PC-9 (cell line): ENCODE measurements around the gene TOPAZ1. TPM values are rescaled to one million over a fixed set of nuclear protein-coding genes. Genes with fewer than 3 reads are reported as not detected.

ENCODE experiments used
- BruUV-seq: library from RNA; stranded (reverse); fragments of 400-500 nt; replicated peaks from 2 replicates; lab custom pipeline; 2021; lab: Mats Ljungman, UMichigan
- CTCF ChIA-PET: fragments of 300-600 bp; sonication (Branson Sonifier 250); formaldehyde crosslinking; loops from one replicate; lab custom pipeline; 2022; ENCODE audit warnings: antibody characterized with exemption; lab: Charles Lee
- POLR2A ChIA-PET: fragments of 300-600 bp; sonication (Branson Sonifier 250); formaldehyde crosslinking; loops from one replicate; lab custom pipeline; 2022; ENCODE audit warnings: antibody characterized with exemption; ENCODE audit not compliant: unreplicated experiment; lab: Charles Lee
- DNase-seq, 2 experiments: peaks; one replicate each; pipeline versions ENCODE4 v3.0.0 to v3.0.0-alpha.2; 2015 to 2022; ENCODE audit warnings: mixed read lengths in 1 of 2
- H2AFZ ChIP-seq: fragments of 200-600 bp; sonication (generic); 2 replicates; pipeline ENCODE4 v1.8.1; 2017; ENCODE audit warnings: antibody characterized with exemption
- H3F3A ChIP-seq: fragments of 200-600 bp; sonication (generic); 2 replicates; pipeline ENCODE4 v1.8.1; 2017; ENCODE audit warnings: antibody characterized with exemption, mild to moderate bottlenecking, low read depth; ENCODE audit not compliant: insufficient read depth
- H3K27ac ChIP-seq: fragments of 200-600 bp; sonication (generic); 2 replicates; pipeline ENCODE4 v1.6.1; 2016; ENCODE audit warnings: mixed run types
- H3K27me3 ChIP-seq: fragments of 200-600 bp; sonication (generic); 2 replicates; pipeline ENCODE4 v1.6.1; 2016; ENCODE audit warnings: low read depth, mixed run types; ENCODE audit not compliant: insufficient read depth
- H3K36me3 ChIP-seq: fragments of 200-600 bp; sonication (generic); 2 replicates; pipeline ENCODE4 v1.6.1; 2016; ENCODE audit warnings: low read depth, mixed run types
- H3K4me1 ChIP-seq: fragments of 200-600 bp; sonication (generic); replicated peaks from 2 replicates; pipeline ENCODE4 v1.6.1; 2016; ENCODE audit warnings: mixed run types; ENCODE audit not compliant: insufficient read depth
- H3K4me2 ChIP-seq: fragments of 200-600 bp; sonication (generic); 2 replicates; pipeline ENCODE4 v1.6.1; 2017; ENCODE audit warnings: mixed run types
- H3K4me3 ChIP-seq: fragments of 200-600 bp; sonication (generic); 2 replicates; pipeline ENCODE4 v1.6.1; 2016; ENCODE audit warnings: mixed run types
- H3K79me2 ChIP-seq: fragments of 200-600 bp; sonication (generic); 2 replicates; pipeline ENCODE4 v1.6.1; 2017; ENCODE audit warnings: low read depth, mixed run types
- H3K9me2 ChIP-seq: fragments of 200-600 bp; sonication (generic); 2 replicates; pipeline ENCODE4 v1.8.1; 2017; ENCODE audit warnings: mild to moderate bottlenecking; ENCODE audit not compliant: insufficient read depth
- H3K9me3 ChIP-seq: fragments of 200-600 bp; sonication (generic); 2 replicates; pipeline ENCODE4 v1.8.1; 2016; ENCODE audit warnings: low read depth; ENCODE audit not compliant: insufficient read depth
- H4K20me1 ChIP-seq: fragments of 200-600 bp; sonication (generic); 2 replicates; pipeline ENCODE4 v1.8.1; 2017; ENCODE audit not compliant: insufficient read depth
- EZH2 ChIP-seq: fragments of 200-600 bp; sonication (generic); IDR thresholded peaks from 2 replicates; pipeline ENCODE4 v1.8.0; 2017; ENCODE audit warnings: antibody characterized with exemption, low read depth
- intact Hi-C: fragments of 100-400 bp; cut with micrococcal nuclease; formaldehyde crosslinking; loops from one replicate; pipeline ENCODE4 v1.10.0; 2022; ENCODE audit not compliant: unreplicated experiment
- total RNA-seq: library from RNA; stranded (reverse); gene quantifications from 2 replicates; pipeline ENCODE4 v1.2.3, GENCODE V29; 2021
- TF ChIP-seq, protein P1 (sequence below): fragments of 200-600 bp; sonication (generic); conservative IDR thresholded peaks from 2 replicates; pipeline ENCODE4 v1.6.1; 2017; ENCODE audit warnings: mixed run types, antibody characterized with exemption, mild to moderate bottlenecking, moderate library complexity

The TOPAZ1 gene
- total RNA-seq, 1 experiment from 2014 or later, result not detected

DNA sequence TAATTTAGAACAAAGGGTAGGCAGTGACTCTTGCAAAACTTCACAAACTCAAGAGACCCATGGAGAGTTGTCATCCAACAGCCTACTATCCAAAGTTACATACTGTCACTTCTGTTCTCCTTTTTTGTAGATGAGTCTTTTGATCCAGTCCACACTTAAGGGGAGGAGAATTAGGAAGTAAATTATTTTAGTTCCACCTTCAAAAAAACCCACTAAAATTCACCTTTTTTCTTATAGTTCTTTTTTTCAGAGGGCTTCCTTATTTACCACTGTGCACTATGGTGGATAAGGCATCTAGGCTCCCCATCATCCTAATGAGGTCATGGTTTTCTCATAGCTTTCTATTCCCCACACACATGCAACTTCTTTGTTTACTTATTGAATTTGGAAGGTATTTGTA, 88.3 kb downstream of the TOPAZ1 start:
- Histone ChIP-seq H3K9me3 (no peaks in the 10 kb centered on the region), H3K4me2 (no peak overlapping the region), H2AFZ (no peak overlapping the region), H3K27me3 (no peaks in the 10 kb centered on the region), H3F3A (no peaks in the 10 kb centered on the region), H3K4me1 (no peaks in the 10 kb centered on the region), H3K36me3 (no peaks in the 10 kb centered on the region), H3K27ac (no peak overlapping the region), H3K4me3 (no peak overlapping the region), H3K79me2 (no peaks in the 10 kb centered on the region), H4K20me1 (no peaks in the 10 kb centered on the region), H3K9me2 (no peaks in the 10 kb centered on the region)
- no peak for DNase-seq
- intact Hi-C loops, result loop anchor here (10.0 kb wide), 1 partner anchor 785 kb away; no protein-coding TSS in a partner anchor
- no peak for TF ChIP-seq EZH2
- TF ChIP-seq, protein P1, sequence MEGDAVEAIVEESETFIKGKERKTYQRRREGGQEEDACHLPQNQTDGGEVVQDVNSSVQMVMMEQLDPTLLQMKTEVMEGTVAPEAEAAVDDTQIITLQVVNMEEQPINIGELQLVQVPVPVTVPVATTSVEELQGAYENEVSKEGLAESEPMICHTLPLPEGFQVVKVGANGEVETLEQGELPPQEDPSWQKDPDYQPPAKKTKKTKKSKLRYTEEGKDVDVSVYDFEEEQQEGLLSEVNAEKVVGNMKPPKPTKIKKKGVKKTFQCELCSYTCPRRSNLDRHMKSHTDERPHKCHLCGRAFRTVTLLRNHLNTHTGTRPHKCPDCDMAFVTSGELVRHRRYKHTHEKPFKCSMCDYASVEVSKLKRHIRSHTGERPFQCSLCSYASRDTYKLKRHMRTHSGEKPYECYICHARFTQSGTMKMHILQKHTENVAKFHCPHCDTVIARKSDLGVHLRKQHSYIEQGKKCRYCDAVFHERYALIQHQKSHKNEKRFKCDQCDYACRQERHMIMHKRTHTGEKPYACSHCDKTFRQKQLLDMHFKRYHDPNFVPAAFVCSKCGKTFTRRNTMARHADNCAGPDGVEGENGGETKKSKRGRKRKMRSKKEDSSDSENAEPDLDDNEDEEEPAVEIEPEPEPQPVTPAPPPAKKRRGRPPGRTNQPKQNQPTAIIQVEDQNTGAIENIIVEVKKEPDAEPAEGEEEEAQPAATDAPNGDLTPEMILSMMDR, result no peak
- no TSS peak for BruUV-seq
- ChIA-PET CTCF (interaction anchor here (0.6 kb wide), 1 partner anchor 624 kb away, joined by 4 read pairs; no protein-coding TSS in a partner anchor), POLR2A (no interaction called here)

DNA sequence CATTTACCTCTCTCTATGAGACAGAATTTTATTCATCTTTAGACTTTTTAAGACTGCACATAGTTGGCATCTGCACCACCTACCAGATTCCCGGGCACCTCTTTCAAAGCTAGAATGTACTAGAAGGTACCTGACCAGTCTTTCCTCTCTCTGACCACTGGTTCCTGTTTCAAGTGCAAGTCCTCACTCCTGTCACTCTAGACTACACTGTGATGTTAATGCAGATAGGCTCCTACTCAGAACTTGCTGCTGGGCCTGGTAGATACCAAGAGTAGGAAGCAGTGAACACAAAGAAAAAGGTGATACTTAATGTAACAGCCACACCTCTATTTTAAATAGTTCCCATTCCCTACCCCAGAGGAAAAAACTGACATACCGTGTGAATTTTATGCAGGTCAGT, 88.8 kb downstream of the TOPAZ1 start:
- BruUV-seq, result no TSS peak
- CTCF ChIA-PET, result no interaction called here

DNA sequence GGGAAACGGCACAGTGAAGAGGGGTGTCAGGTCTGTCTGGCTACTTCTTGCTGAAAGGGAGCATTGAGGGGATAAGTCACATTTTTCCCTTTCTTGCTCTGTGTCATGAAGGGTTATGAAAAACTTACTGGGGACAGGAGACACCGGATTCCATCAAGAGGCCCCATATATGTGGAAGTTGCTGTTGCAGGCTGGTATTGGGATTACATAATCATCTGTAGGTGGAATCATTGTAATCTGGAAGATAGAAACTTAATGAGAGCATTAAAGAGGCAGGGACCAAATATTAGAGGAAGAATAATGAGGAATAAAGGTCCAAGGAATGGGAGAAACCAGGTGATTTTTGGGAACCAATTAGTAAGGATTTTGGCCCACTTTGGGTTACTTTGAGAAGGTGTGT, 92.6 kb downstream of the TOPAZ1 start:
- peaks cover 6% of the 10 kb centered on the region; the same call in 1 of the 2 replicates for H3K79me2 ChIP-seq
- DNase-seq, result no peak
- no peak overlapping the region for H3K4me2 ChIP-seq
- H3F3A ChIP-seq, result no peaks in the 10 kb centered on the region
- H3K4me1 ChIP-seq, result peaks cover 9% of the 10 kb centered on the region
- ChIA-PET POLR2A (no interaction called here), CTCF (no interaction called here)
- no TSS peak for BruUV-seq
- no peaks in the 10 kb centered on the region for H3K36me3 ChIP-seq
- H4K20me1 ChIP-seq, result no peaks in the 10 kb centered on the region
- H3K27me3 ChIP-seq, result no peaks in the 10 kb centered on the region
- no peak overlapping the region for H3K4me3 ChIP-seq
- H3K9me2 ChIP-seq, result no peaks in the 10 kb centered on the region
- intact Hi-C loops, result loop anchor here (10.0 kb wide), 1 partner anchor 790 kb away; no protein-coding TSS in a partner anchor
- no peaks in the 10 kb centered on the region for H3K9me3 ChIP-seq
- no peak overlapping the region for H2AFZ ChIP-seq
- TF ChIP-seq, protein P1, result no peak
- TF ChIP-seq EZH2, result no peak
- H3K27ac ChIP-seq, result no peak overlapping the region

More for the DNA sequence above, 88.8 kb downstream of the TOPAZ1 start:
- Histone ChIP-seq H3K9me2 (no peaks in the 10 kb centered on the region), H3K27ac (no peak overlapping the region), H4K20me1 (no peaks in the 10 kb centered on the region), H3K36me3 (no peaks in the 10 kb centered on the region), H3K4me2 (no peak overlapping the region), H3K27me3 (no peaks in the 10 kb centered on the region), H3K4me3 (no peak overlapping the region), H3K9me3 (no peaks in the 10 kb centered on the region), H2AFZ (no peak overlapping the region), H3K79me2 (no peaks in the 10 kb centered on the region), H3K4me1 (no peaks in the 10 kb centered on the region), H3F3A (no peaks in the 10 kb centered on the region)
- no peak for DNase-seq
- intact Hi-C loops, result loop anchor here (10.0 kb wide), 1 partner anchor 786 kb away; no protein-coding TSS in a partner anchor
- TF ChIP-seq EZH2, result no peak
- TF ChIP-seq, protein P1, result no peak
- POLR2A ChIA-PET, result no interaction called here
